ENCODE results near the gene LMF1. TPM values are rescaled to one million over a fixed set of nuclear protein-coding genes. Genes with fewer than 3 reads are reported as not detected.

LMF1 gene
- total and polyA plus RNA-seq, 2 of the 13 experiments (the other 11 are each of a cell fraction or from before 2014, with no cell fraction given) = 6.8 to 8.5 TPM

DNA sequence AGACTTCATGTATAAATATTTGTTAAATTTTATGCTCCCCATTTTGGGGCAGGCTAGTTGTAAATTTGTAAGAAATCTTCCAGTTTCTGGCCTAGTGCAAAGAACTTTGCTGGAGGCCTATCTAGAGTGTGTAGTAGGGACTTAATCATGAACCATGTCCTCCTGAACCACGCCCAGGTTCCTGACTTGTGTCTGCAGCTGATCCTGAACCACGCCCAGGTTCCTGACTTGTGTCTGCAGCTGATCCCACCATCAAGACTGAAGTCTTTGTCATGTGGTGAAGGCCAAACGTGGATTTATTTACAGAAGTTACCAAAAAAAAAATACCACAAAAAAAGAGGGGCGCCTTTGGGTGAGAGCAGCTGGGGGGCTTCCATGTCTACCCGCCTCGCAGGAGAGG lies 33.1 kb downstream of the LMF1 start:
- DNase-seq (ENCODE audit: low spot score) (no peak), ATAC-seq (no peak), FAIRE-seq (no peak)
- no TSS peak for BruUV-seq (replicated peaks)
- Histone ChIP-seq H3K36me3 (replicated peaks in 1 of 2; ENCODE audit: control insufficient read depth in 1 of 2, insufficient read depth in 2 of 2, low read length in 2 of 2) (no peaks in the 10 kb centered on the region), H3K4me3 (replicated peaks in 1 of 3; ENCODE audit: insufficient read depth in 1 of 3, low read depth in 2 of 3, low read length in 3 of 3) (no peak overlapping the region), H3K4me2 (ENCODE audit: low read depth, low read length) (no peak overlapping the region), H2AFZ (ENCODE audit: low read length) (no peak overlapping the region), H4K20me1 (ENCODE audit: insufficient read depth, low read length) (no peaks in the 10 kb centered on the region), H3K27me3 (ENCODE audit: control insufficient read depth in 1 of 2, insufficient read depth in 2 of 2, low read length in 2 of 2) (no peaks in the 10 kb centered on the region), H3K9me3 (ENCODE audit: low read length) (peaks cover 4% of the 10 kb centered on the region), H3K4me1 (ENCODE audit: insufficient read depth, low read length) (no peaks in the 10 kb centered on the region), H3K79me2 (ENCODE audit: insufficient read depth, low read length) (no peaks in the 10 kb centered on the region), H3K27ac (ENCODE audit: extremely low read length, insufficient read depth, low read length) (no peak overlapping the region), H3K9ac (ENCODE audit: insufficient read depth, low read depth, low read length) (no peak overlapping the region)
- CTCF ChIA-PET (ENCODE audit: low intra/inter-chr PET ratio, low total read pairs) = no interaction called here
- TF ChIP-seq CCDC6 (CRISPR knock-in tag; IDR thresholded peaks at IDR 0.05) (no peak), GATAD1 (CRISPR knock-in tag; IDR thresholded peaks at IDR 0.05) (no peak), ZNF225 (CRISPR knock-in tag; IDR thresholded peaks at IDR 0.05) (no peak)
- TF ChIP-seq, protein P1, sequence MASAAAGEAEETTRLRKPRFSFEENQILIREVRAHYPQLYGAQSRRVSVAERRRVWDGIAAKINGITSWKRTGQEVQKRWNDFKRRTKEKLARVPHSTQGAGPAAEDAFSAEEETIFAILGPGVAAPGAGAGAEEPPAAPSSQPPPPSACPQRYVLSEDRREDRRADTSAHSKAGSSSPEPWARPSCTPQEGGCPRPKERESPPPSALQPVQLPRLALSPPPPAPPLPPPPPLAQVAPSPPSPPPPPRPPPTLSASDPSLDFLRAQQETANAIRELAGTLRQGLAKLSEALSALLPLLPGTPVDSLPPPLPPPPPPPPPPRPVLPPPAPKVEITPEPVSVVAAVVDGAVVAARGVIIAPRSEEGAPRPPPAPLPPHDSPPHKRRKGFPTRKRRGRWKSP (CRISPR knock-in tag; IDR thresholded peaks at IDR 0.05) = no peak
- TF ChIP-seq, protein P2, sequence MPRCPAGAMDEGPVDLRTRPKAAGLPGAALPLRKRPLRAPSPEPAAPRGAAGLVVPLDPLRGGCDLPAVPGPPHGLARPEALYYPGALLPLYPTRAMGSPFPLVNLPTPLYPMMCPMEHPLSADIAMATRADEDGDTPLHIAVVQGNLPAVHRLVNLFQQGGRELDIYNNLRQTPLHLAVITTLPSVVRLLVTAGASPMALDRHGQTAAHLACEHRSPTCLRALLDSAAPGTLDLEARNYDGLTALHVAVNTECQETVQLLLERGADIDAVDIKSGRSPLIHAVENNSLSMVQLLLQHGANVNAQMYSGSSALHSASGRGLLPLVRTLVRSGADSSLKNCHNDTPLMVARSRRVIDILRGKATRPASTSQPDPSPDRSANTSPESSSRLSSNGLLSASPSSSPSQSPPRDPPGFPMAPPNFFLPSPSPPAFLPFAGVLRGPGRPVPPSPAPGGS (CRISPR knock-in tag; IDR thresholded peaks at IDR 0.05) = no peak
- TF ChIP-seq, protein P3, sequence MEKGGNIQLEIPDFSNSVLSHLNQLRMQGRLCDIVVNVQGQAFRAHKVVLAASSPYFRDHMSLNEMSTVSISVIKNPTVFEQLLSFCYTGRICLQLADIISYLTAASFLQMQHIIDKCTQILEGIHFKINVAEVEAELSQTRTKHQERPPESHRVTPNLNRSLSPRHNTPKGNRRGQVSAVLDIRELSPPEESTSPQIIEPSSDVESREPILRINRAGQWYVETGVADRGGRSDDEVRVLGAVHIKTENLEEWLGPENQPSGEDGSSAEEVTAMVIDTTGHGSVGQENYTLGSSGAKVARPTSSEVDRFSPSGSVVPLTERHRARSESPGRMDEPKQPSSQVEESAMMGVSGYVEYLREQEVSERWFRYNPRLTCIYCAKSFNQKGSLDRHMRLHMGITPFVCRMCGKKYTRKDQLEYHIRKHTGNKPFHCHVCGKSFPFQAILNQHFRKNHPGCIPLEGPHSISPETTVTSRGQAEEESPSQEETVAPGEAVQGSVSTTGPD (CRISPR knock-in tag; IDR thresholded peaks at IDR 0.05) = no peak
- POLR2A ChIA-PET = no interaction called here
- in situ Hi-C loops (cut with HindIII; ENCODE audit: extremely low pct_ligation_motif_present, low pct_unique_long_range_greater_than_20kb) (no loop called here), intact Hi-C loops (cut with micrococcal nuclease; ENCODE audit: unreplicated experiment) (no loop called here)
- WGBS (ENCODE audit: low lambda C conversion rate) = 88% methylated on average over 6 of the region's 6 CpGs

Data from HepG2 (cell line).